Breast epithelium (tissue), 3 donors: ENCODE data around the gene TEKT1.

Experiments
- POLR2A ChIP-seq: fragments of 450-650 bp; IDR thresholded peaks from one replicate; pipeline ENCODE4 v1.6.1; 2016; ENCODE audit warnings: antibody characterized with exemption, mild to moderate bottlenecking, moderate library complexity
- POLR2AphosphoS5 ChIP-seq, 3 donors: sonication (generic); formaldehyde crosslinking; IDR thresholded peaks; one replicate each; pipeline ENCODE4 v1.6.1; 2017; ENCODE audit warnings: antibody characterized with exemption in 3 of 3
- TF ChIP-seq, protein P1 (sequence below), 3 donors: fragments of 450-650 bp; IDR thresholded peaks; one replicate each; pipeline ENCODE4 v1.5.1; 2016 to 2017; ENCODE audit warnings: antibody characterized with exemption in 3 of 3, mild to moderate bottlenecking in 3 of 3, moderate library complexity in 3 of 3

DNA sequence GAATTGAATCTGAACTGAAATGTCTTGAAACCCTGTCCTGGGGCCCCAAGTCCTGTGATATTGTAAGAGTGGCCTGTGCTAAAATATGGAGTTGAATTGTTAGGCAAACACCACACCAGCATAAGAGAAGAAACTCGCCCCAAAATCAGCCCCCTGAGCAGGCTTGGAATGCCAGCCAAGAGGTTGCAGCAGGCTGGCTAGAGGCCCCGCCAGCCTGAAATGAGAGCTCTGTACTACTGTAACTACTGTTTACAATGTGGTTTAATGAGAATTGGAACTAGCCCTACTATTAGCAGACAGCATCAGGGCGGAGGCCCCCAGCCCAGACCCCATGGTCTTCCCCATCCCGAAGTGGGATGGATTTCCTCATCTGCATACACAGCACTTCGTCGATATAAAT, 31.8 kb downstream of the TEKT1 start:
- TF ChIP-seq, protein P1, sequence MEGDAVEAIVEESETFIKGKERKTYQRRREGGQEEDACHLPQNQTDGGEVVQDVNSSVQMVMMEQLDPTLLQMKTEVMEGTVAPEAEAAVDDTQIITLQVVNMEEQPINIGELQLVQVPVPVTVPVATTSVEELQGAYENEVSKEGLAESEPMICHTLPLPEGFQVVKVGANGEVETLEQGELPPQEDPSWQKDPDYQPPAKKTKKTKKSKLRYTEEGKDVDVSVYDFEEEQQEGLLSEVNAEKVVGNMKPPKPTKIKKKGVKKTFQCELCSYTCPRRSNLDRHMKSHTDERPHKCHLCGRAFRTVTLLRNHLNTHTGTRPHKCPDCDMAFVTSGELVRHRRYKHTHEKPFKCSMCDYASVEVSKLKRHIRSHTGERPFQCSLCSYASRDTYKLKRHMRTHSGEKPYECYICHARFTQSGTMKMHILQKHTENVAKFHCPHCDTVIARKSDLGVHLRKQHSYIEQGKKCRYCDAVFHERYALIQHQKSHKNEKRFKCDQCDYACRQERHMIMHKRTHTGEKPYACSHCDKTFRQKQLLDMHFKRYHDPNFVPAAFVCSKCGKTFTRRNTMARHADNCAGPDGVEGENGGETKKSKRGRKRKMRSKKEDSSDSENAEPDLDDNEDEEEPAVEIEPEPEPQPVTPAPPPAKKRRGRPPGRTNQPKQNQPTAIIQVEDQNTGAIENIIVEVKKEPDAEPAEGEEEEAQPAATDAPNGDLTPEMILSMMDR (IDR thresholded peaks at IDR 0.05), result no peak
- TF ChIP-seq POLR2A (no peak), POLR2AphosphoS5 (IDR thresholded peaks at IDR 0.05) (no peak)
